ENCODE data around the gene GADL1.

DNA sequence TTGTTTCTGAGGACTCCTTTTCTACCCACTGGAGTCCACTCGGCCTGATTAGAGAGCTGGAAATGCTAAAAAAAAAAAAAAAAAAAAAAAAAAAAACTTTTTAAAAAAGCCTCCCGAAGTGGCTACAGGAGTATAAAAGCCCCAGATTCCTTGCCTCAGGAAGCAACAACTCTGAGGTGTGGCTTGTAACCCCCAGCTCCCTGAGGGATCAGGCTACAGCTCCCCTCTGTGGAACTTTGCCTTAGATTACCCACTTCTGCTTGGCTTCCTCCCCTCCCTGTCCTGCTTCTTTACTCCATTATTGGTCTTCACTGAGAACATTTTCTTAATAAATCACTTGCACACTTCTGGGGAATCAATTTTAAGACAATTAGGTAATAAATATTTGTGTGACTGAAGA lies 49.7 kb upstream of the GADL1 start:
- TF ChIP-seq, protein P1, sequence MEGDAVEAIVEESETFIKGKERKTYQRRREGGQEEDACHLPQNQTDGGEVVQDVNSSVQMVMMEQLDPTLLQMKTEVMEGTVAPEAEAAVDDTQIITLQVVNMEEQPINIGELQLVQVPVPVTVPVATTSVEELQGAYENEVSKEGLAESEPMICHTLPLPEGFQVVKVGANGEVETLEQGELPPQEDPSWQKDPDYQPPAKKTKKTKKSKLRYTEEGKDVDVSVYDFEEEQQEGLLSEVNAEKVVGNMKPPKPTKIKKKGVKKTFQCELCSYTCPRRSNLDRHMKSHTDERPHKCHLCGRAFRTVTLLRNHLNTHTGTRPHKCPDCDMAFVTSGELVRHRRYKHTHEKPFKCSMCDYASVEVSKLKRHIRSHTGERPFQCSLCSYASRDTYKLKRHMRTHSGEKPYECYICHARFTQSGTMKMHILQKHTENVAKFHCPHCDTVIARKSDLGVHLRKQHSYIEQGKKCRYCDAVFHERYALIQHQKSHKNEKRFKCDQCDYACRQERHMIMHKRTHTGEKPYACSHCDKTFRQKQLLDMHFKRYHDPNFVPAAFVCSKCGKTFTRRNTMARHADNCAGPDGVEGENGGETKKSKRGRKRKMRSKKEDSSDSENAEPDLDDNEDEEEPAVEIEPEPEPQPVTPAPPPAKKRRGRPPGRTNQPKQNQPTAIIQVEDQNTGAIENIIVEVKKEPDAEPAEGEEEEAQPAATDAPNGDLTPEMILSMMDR (IDR thresholded peaks at IDR 0.05; ENCODE audit: poor library complexity) = no peak
- no peak for TF ChIP-seq EZH2phosphoT487 (IDR thresholded peaks at IDR 0.05; ENCODE audit: low read depth, severe bottlenecking, unreplicated experiment)
- no peak for TF ChIP-seq EZH2 (IDR thresholded peaks at IDR 0.05; ENCODE audit: borderline replicate concordance)

Measured in hepatocyte (in vitro differentiated cells).